GM21737 (cell line): ENCODE data around the gene FAAH.

Experiments
- ATAC-seq: cut with Tn5 transposase; IDR thresholded peaks from one replicate; pipeline ENCODE4 v1.9.1; 2021; ENCODE audit warnings: mild to moderate bottlenecking, moderate library complexity; ENCODE audit not compliant: unreplicated experiment

FAAH gene

GRCh38 chr1:46448109-46448911 lies 54.2 kb downstream of the FAAH start:
- ATAC-seq: no peak

DNA sequence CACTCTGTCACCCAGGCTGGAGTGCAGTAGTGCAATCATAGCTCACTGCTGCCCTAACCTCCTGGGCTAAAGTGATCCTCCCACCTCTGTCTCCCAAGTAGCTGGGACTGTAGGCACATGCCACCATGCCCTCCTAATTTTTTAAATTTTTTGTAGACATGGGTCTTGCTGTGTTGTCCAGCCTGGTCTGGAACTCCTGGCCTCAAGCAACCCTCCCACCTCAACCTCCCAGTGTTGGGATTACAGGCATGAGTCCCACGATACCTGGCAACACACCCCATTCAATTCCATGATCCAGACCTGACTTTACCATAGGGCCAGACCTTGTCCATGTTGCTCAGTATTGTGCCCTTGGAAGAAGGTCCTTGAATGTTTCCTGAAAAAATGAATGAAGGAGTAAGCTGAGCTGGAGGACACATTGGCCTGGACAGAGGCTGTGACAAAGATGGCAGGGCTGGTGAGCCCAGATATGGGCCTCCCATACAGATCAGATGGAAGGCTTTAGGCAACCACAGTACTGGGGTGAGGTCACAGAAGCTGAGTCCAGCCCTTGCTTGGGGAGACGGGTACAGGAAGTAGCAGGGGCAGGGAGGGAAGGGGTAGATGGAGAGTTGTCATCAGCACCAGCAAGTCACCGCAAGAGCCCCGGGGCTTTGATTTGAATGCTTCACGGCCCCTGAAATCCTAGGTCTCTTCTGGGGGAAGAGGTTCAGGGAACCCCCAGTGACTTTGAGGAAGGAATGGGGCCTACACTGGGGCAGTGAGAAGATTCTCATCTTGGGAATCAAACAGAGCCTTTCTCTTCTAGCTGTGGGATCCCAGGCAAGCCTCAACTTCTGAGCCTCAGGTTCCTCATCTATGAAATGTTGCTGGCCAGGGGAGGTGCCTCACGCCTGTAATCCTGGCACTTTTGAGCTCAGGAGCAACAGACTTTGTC lies 55.4 kb downstream of the FAAH start:
- no peak for ATAC-seq

DNA sequence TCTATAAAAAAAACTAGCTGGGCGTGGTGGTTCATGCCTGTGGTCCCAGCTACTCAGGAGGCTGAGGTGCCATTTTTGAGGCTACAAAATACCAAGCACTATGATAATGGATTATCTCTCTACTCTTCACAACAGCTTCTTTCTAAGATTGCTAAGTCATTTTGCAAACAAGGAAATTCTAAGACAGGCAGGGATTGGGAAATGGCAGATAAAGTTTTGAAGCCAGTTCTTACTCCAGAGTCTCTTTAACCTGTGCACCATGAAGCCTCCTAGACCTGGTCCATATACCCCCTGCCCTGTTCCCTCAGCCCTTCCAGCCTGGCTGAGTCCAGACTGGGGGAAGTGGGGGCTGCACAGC lies 56.0 kb downstream of the FAAH start:
- ATAC-seq: no peak

- no peak for ATAC-seq
These were observed 58.1 kb downstream of the FAAH start for GRCh38 chr1:46451948-46452930.

DNA sequence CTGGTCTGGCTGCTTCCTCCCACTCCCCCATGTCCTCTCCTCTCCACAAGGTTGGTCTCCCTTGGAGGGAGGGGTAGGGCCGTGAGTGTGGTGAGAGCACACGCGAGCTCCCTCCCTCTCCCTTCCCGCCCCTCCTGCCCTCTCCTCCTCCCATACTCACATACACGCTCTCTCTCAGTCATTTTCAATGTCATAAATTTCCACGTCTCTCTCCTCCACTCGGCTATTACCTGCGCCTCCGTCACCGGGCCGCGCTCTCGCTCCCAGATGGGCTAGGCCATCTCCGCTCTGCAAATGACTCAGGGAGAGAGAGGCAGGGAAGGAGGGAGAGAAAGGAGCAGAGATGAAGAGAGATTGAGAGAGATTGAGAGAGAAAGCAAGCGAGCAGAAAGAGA lies 58.8 kb downstream of the FAAH start:
- no peak for ATAC-seq

DNA sequence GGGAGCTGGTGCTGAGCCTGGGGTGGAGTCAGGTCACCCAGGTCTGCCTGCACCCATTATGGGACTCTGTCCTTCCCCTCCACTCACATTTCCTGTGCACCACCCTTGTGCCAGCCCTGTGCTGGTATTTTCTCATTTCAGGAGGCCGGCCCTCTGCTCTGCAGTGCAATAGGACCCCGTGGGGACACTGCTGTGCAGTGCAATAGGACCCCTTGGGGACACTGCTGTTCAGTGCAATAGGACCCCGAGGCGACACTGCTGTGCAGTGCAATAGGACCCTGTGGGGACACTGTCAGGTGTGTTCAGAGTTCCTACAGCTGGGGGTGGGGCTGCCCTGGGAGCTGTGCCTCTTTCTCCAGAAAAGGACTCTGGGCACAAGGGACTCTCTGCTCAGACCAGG lies 59.3 kb downstream of the FAAH start:
- no peak for ATAC-seq

DNA sequence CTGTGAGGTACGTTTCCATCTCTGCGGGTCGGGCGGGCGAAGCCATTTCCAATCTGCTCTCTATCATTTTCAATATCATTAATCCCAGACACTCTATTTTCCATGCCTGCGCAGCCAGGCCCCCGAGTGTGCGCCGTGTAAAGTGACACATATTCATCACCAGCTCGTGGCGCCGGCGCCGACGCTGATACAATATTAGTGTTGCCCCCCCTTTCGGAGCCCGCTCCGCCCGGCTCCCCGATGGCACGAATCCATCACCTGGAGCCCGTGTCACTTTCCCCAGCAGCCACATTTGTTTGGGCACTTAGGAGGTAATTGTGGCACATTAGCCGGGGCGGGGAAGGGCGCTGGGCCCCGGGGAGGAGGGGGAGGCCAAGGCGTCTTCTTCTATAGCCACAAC lies 61.8 kb downstream of the FAAH start:
- ATAC-seq: no peak

- ATAC-seq: no peak
These were observed 62.4 kb downstream of the FAAH start for GRCh38 chr1:46456411-46456963.

DNA sequence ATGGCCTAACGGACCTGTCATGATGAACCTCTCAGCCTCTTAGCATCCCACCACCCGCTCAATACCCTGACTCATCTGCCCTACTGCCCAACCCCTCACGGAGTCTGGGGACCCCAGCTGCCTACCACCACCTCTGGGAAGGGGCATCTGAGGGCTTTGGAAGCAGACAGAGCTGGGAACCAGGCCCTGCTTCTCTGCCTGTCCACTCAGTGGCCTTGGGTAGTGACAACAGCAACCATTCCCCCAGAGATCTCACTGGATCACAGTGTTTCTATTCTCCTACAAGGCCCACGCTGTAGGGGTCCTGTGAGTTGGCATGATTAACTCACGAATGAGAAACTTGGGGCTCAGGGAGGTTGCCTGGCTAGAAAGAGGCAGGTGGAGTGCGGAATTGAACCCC lies 63.1 kb downstream of the FAAH start:
- no peak for ATAC-seq

GRCh38 chr1:46458190-46458589 lies 64.1 kb downstream of the FAAH start:
- ATAC-seq: no peak

DNA sequence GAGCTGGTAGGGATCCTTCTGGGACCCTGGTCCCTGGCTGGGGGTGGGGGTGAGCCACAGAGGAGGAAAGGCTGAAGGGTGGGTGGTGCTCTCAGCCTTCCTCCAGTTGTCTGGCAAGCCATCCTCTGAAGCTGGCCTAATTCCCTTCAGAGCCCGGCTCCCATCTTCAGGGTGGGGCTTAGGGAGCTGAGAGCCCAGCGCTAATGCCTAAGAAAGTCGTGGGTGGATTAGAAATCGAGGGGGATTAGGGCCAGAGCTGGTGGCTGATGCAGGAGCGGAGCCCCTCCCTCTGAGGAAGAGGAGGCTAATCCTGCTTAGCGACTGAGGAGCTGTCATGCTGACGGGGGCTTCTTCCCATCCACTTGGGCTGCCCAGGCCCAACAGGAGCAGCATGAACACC lies 64.7 kb downstream of the FAAH start:
- no peak for ATAC-seq

- no peak for ATAC-seq
These were observed 65.2 kb downstream of the FAAH start for GRCh38 chr1:46459315-46459714.

DNA sequence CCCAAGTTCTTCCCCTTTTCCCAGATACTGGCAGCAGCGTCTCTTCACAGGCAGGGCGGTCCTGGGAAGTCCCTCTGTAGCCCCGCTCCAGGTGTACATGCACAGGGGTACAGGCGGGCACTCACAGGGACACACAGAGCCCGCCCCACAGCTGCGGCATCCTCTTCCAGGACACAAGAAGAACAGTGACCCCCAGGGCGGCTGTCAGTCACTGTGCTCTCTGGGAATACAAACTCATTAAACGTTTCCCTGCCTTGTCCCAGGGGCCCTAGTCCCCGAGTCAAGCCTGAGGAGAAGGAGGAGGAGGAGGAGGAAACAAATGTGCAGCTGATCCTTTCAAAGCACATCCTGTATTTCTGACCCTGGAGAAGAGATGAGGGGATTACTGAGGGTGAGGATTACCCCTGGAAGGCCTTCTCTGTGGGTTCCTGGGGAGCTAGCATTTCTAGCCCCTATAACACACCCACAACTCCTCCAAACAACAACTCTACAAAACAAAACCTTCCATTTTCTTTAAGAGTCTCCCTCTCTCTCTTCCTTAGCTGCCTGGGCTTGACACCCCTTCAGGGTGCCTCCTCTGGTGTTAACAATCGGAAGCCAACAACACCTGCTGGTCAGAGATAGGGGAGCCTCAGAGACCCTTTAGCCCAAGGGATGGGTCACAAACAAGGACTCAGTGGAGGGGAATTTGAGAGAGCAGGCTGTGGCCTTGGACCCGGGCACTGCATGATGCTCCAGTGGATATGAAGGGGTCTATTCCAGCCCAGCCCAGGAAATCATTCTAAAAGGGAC lies 67.1 kb downstream of the FAAH start:
- no peak for ATAC-seq

- no peak for ATAC-seq
These were observed 67.8 kb downstream of the FAAH start for GRCh38 chr1:46461809-46462448.
